HepG2 (cell line): ENCODE data around the gene RAMAC. TPM values are rescaled to one million over a fixed set of nuclear protein-coding genes. Genes with fewer than 3 reads are reported as not detected.

Source experiments
- ATAC-seq: fragments of 200-7000 bp; cut with Tn5 transposase; 3 replicates; pipeline ENCODE4 v1.9.1; 2020; ENCODE audit warnings: mild to moderate bottlenecking, moderate library complexity
- BruUV-seq: library from RNA; stranded (reverse); fragments of 400-500 nt; replicated peaks from 2 replicates; lab custom pipeline; 2021; lab: Mats Ljungman, UMichigan
- CTCF ChIA-PET: fragments of 300-600 bp; formaldehyde crosslinking; extraction: SDS; loops from one replicate; lab custom pipeline; 2021; ENCODE audit warnings: low total read pairs, inconsistent platforms, low intra/inter-chr PET ratio; lab: Yijun Ruan, JAX
- POLR2A ChIA-PET: fragments of 350-600 bp; sonication (Branson Sonifier 250); formaldehyde crosslinking; loops from one replicate; lab custom pipeline; 2020; ENCODE audit warnings: antibody characterized with exemption, inconsistent platforms; lab: Yijun Ruan, JAX
- DNase-seq: peaks from one replicate; pipeline ENCODE4 v3.0.0-alpha.2; 2015; ENCODE audit warnings: low spot score
- FAIRE-seq: peaks from 3 replicates; lab custom pipeline; 2011; peaks lifted over from hg19 to GRCh38; lab: Jason Lieb, UNC
- H2AFZ ChIP-seq: one replicate; pipeline ENCODE4 v1.6.1; 2011; ENCODE audit warnings: low read length, inconsistent platforms
- H3K27ac ChIP-seq: fragments of 300-600 bp; 3 replicates; pipeline ENCODE4 v1.8.0; 2011; ENCODE audit warnings: mixed run types, mild to moderate bottlenecking, mixed read lengths, low read length, inconsistent platforms; ENCODE audit not compliant: insufficient read depth; ENCODE audit errors: extremely low read length
- H3K27me3 ChIP-seq, 2 experiments: fragments of 200-600 bp in 1 of 2; 2 replicates in 1 of 2; 3 replicates in 1 of 2; pipeline versions ENCODE4 v1.6.0 to v1.8.0; 2011; ENCODE audit warnings: low read length in 2 of 2, mild to moderate bottlenecking in 2 of 2, moderate library complexity in 2 of 2, inconsistent platforms in 1 of 2; ENCODE audit not compliant: insufficient read depth in 2 of 2, control insufficient read depth in 1 of 2
- H3K36me3 ChIP-seq, 2 experiments: fragments of 200-600 bp in 1 of 2; replicated peaks in 1 of 2; 2 replicates in 1 of 2; 3 replicates in 1 of 2; pipeline versions ENCODE4 v1.5.1 to v1.8.0; 2011; ENCODE audit warnings: low read length in 2 of 2, inconsistent platforms in 1 of 2; ENCODE audit not compliant: insufficient read depth in 2 of 2, control insufficient read depth in 1 of 2
- H3K4me1 ChIP-seq: 2 replicates; pipeline ENCODE4 v1.5.1; 2012; ENCODE audit warnings: low read length, inconsistent platforms; ENCODE audit not compliant: insufficient read depth
- H3K4me2 ChIP-seq: 2 replicates; pipeline ENCODE4 v1.6.0; 2011; ENCODE audit warnings: low read depth, low read length, inconsistent platforms
- H3K4me3 ChIP-seq, 3 experiments: fragments of 200-600 bp in 1 of 3; sonication (generic), shearing (Covaris generic) in 1 of 3; replicated peaks in 1 of 3; 2 replicates each; pipeline ENCODE4 v1.5.1; 2011 to 2016; ENCODE audit warnings: low read length in 3 of 3, inconsistent platforms in 2 of 3, low read depth in 2 of 3, mild to moderate bottlenecking in 2 of 3, control low read depth in 1 of 3, mixed read lengths in 1 of 3; ENCODE audit not compliant: insufficient read depth in 1 of 3
- H3K79me2 ChIP-seq: one replicate; pipeline ENCODE4 v1.6.1; 2011; ENCODE audit warnings: low read length, inconsistent platforms; ENCODE audit not compliant: insufficient read depth
- H3K9ac ChIP-seq: 2 replicates; pipeline ENCODE4 v1.6.0; 2011; ENCODE audit warnings: mild to moderate bottlenecking, low read depth, low read length, inconsistent platforms; ENCODE audit not compliant: insufficient read depth
- H3K9me3 ChIP-seq: 2 replicates; pipeline ENCODE4 v1.5.1; 2012; ENCODE audit warnings: mild to moderate bottlenecking, low read length
- H4K20me1 ChIP-seq: 2 replicates; pipeline ENCODE4 v1.6.0; 2011; ENCODE audit warnings: inconsistent platforms, mild to moderate bottlenecking, low read length, moderate library complexity; ENCODE audit not compliant: insufficient read depth
- RFX3 ChIP-seq: IDR thresholded peaks from 2 replicates; pipeline ENCODE4 v1.6.1; 2016; ENCODE audit warnings: missing biosample characterization, missing genetic modification reagents
- SMC3 ChIP-seq: IDR thresholded peaks from 2 replicates; pipeline ENCODE4 v1.6.1; 2011; ENCODE audit warnings: low read length, improper control_type of control experiment
- ZMYM4 ChIP-seq: sonication (generic); formaldehyde crosslinking; IDR thresholded peaks from 2 replicates; pipeline ENCODE4 v1.8.1; 2023; ENCODE audit warnings: mild to moderate bottlenecking, missing genetic modification reagents
- ZNF30 ChIP-seq: sonication (generic); formaldehyde crosslinking; IDR thresholded peaks from 2 replicates; pipeline ENCODE4 v1.5.0; 2020; ENCODE audit warnings: mild to moderate bottlenecking, missing genetic modification reagents
- ZNF607 ChIP-seq: sonication (generic); formaldehyde crosslinking; IDR thresholded peaks from 2 replicates; pipeline ENCODE4 v1.5.1; 2020; ENCODE audit warnings: missing genetic modification reagents, mild to moderate bottlenecking, borderline replicate concordance
- WGBS: methylation state at CpG from one replicate; pipeline ENCODE4 v1.1.6; 2017; ENCODE audit warnings: low lambda C conversion rate; 5-methylcytosine and 5-hydroxymethylcytosine counted together
- in situ Hi-C: cut with HindIII; loops from 2 replicates; pipeline ENCODE4 v1.10.0; 2017; ENCODE audit warnings: low pct_unique_long_range_greater_than_20kb; ENCODE audit not compliant: extremely low pct_ligation_motif_present
- intact Hi-C: fragments of 100-400 bp; cut with micrococcal nuclease; formaldehyde crosslinking; loops from one replicate; pipeline ENCODE4 v1.10.0; 2022; ENCODE audit not compliant: unreplicated experiment
- polyA plus RNA-seq, 8 experiments: library from polyadenylated mRNA; depleted of rRNA in 3 of 8; stranded (reverse) in 7 of 8; unstranded in 1 of 8; fragments of >200 nt; fragmentation: Illumina TruSeq in 4 of 8; extraction: Trizol in 4 of 8; gene quantifications; 2 replicates each; pipeline versions ENCODE4 v1.2.1 to v1.2.3, GENCODE V29; 2011 to 2016; ENCODE audit warnings: low read depth in 4 of 8, missing spikeins in 1 of 8, mixed read lengths in 1 of 8; ENCODE audit not compliant: insufficient read depth in 1 of 8
- total RNA-seq, 5 experiments: library from RNA; depleted of rRNA; stranded (reverse); fragments of >200 nt; fragmentation: Illumina TruSeq; extraction: Trizol; gene quantifications; 2 replicates each; pipeline ENCODE4 v1.2.3, GENCODE V29; 2016; ENCODE audit warnings: low read depth in 1 of 5
- TF ChIP-seq, protein P1 (sequence below): sonication (generic); formaldehyde crosslinking; IDR thresholded peaks from 2 replicates; pipeline ENCODE4 v1.5.0; 2020; ENCODE audit warnings: mild to moderate bottlenecking, missing genetic modification reagents
- TF ChIP-seq, protein P2 (sequence below): sonication (generic); formaldehyde crosslinking; IDR thresholded peaks from 2 replicates; pipeline ENCODE4 v1.5.0; 2020; ENCODE audit warnings: mild to moderate bottlenecking, missing genetic modification reagents, borderline replicate concordance
- TF ChIP-seq, protein P3 (sequence below): IDR thresholded peaks from 2 replicates; pipeline ENCODE4 v1.6.1; 2016; ENCODE audit warnings: mild to moderate bottlenecking, missing biosample characterization, missing genetic modification reagents
- TF ChIP-seq, protein P4 (sequence below): sonication (generic); formaldehyde crosslinking; IDR thresholded peaks from 2 replicates; pipeline ENCODE4 v1.5.1; 2020; ENCODE audit warnings: missing genetic modification reagents, mild to moderate bottlenecking, borderline replicate concordance
- TF ChIP-seq, protein P5 (sequence below): sonication (generic); formaldehyde crosslinking; IDR thresholded peaks from 2 replicates; pipeline ENCODE4 v1.4.0; 2020; ENCODE audit warnings: missing genetic modification reagents

The RAMAC gene
- total and polyA plus RNA-seq, 2 of the 13 experiments (the other 11 are each of a cell fraction or from before 2014, with no cell fraction given) = 22.2 to 45.9 TPM

DNA sequence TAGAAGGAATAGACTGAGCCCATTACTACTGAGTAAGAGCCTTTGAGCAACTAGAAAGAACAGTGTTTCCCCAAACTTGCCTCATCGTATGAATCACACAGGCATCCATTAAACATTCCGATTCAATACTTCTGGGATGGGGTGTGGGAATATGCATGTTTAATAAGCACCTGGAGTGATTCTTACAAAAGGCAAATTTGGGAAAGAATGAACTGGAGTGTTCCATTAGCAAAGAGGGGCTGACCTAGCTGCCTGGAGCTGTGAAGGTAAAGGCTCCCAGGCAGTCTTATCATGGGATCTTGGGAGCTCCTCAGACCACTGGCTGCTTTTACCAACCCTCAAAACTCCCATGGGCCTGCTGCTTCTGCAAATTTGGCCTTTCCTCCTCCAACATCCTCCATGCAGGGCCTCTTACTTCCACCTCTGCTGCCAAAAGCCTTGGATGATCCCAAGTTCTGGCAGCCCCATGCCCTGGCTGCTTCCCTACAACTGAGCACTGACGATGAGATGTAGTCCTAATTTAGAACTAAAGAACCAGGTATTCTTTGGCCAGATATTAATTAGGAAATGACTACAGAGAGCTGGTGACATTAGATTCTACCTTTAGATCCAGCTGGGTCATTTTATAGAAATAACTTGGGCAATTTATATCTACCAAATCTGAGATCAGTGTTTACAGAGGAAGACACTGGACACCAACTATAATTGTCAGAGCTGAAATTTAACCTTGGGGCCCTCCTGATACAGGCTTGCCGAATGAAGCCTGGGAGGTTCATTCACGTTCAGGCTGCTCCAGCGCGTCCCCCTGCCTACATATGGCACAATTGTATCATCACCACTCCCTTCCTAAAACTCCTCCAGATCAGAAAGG lies 22.3 kb upstream of the RAMAC start:
- POLR2A ChIA-PET = no interaction called here
- TF ChIP-seq, protein P1, sequence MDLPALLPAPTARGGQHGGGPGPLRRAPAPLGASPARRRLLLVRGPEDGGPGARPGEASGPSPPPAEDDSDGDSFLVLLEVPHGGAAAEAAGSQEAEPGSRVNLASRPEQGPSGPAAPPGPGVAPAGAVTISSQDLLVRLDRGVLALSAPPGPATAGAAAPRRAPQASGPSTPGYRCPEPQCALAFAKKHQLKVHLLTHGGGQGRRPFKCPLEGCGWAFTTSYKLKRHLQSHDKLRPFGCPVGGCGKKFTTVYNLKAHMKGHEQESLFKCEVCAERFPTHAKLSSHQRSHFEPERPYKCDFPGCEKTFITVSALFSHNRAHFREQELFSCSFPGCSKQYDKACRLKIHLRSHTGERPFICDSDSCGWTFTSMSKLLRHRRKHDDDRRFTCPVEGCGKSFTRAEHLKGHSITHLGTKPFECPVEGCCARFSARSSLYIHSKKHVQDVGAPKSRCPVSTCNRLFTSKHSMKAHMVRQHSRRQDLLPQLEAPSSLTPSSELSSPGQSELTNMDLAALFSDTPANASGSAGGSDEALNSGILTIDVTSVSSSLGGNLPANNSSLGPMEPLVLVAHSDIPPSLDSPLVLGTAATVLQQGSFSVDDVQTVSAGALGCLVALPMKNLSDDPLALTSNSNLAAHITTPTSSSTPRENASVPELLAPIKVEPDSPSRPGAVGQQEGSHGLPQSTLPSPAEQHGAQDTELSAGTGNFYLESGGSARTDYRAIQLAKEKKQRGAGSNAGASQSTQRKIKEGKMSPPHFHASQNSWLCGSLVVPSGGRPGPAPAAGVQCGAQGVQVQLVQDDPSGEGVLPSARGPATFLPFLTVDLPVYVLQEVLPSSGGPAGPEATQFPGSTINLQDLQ (CRISPR knock-in tag) = no peak
- TF ChIP-seq, protein P2, sequence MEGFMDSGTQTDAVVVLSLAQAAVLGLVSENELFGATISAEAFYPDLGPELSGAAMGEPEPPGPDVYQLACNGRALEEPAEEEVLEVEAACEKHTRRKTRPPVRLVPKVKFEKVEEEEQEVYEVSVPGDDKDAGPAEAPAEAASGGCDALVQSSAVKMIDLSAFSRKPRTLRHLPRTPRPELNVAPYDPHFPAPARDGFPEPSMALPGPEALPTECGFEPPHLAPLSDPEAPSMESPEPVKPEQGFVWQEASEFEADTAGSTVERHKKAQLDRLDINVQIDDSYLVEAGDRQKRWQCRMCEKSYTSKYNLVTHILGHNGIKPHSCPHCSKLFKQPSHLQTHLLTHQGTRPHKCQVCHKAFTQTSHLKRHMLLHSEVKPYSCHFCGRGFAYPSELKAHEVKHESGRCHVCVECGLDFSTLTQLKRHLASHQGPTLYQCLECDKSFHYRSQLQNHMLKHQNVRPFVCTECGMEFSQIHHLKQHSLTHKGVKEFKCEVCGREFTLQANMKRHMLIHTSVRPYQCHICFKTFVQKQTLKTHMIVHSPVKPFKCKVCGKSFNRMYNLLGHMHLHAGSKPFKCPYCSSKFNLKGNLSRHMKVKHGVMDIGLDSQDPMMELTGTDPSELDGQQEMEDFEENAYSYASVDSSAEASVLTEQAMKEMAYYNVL (CRISPR knock-in tag) = no peak
- TF ChIP-seq, protein P3, sequence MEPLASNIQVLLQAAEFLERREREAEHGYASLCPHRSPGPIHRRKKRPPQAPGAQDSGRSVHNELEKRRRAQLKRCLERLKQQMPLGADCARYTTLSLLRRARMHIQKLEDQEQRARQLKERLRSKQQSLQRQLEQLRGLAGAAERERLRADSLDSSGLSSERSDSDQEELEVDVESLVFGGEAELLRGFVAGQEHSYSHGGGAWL (CRISPR knock-in tag) = no peak
- no peak for TF ChIP-seq ZNF30 (CRISPR knock-in tag)
- TF ChIP-seq, protein P4, sequence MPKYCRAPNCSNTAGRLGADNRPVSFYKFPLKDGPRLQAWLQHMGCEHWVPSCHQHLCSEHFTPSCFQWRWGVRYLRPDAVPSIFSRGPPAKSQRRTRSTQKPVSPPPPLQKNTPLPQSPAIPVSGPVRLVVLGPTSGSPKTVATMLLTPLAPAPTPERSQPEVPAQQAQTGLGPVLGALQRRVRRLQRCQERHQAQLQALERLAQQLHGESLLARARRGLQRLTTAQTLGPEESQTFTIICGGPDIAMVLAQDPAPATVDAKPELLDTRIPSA (CRISPR knock-in tag) = no peak
- no peak for TF ChIP-seq ZNF607 (CRISPR knock-in tag)
- no peak for TF ChIP-seq SMC3
- TF ChIP-seq, protein P5, sequence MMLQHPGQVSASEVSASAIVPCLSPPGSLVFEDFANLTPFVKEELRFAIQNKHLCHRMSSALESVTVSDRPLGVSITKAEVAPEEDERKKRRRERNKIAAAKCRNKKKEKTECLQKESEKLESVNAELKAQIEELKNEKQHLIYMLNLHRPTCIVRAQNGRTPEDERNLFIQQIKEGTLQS (CRISPR knock-in tag) = no peak
- TF ChIP-seq RFX3 (CRISPR knock-in tag) = no peak
- TF ChIP-seq ZMYM4 (CRISPR knock-in tag) = no peak
- peaks cover 4% of the 10 kb centered on the region for H3K4me1 ChIP-seq
- no peak overlapping the region for H3K4me2 ChIP-seq
- ATAC-seq = no peak
- intact Hi-C loops (no loop called here), in situ Hi-C loops (no loop called here)
- H3K9me3 ChIP-seq = no peaks in the 10 kb centered on the region
- H3K79me2 ChIP-seq = no peaks in the 10 kb centered on the region
- no peak overlapping the region for H3K4me3 ChIP-seq
- H4K20me1 ChIP-seq = no peaks in the 10 kb centered on the region
- CTCF ChIA-PET = no interaction called here
- H2AFZ ChIP-seq = no peak overlapping the region
- FAIRE-seq = no peak
- BruUV-seq = no TSS peak
- WGBS = 62% methylated on average over 6 of the region's 7 CpGs
- DNase-seq = no peak
- no peak overlapping the region for H3K9ac ChIP-seq
- H3K27me3 ChIP-seq = no peaks in the 10 kb centered on the region
- no peaks in the 10 kb centered on the region for H3K36me3 ChIP-seq
- H3K27ac ChIP-seq = no peak overlapping the region
